ENCODE results near the gene DCBLD1.

DNA sequence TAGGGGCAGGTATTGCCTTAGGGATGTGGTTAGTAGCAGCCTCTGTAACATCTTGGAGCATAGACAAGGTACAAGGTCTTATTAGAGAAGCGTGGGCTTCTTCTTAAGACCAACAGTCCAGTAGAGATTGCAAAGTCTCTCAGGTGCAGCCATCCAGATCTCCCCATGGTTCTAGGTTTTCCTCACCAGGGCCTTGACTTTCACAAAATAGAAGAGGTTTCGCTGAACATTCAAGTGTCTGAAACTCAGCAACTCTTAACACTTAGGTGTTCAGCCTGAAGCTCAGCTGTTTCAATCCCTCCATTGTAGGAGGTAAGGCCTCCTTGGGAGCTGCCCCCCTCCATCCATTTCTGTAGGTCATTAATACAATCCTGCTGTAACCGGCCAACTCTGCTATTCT lies 75.5 kb downstream of the DCBLD1 start:
- TF ChIP-seq, protein P1, sequence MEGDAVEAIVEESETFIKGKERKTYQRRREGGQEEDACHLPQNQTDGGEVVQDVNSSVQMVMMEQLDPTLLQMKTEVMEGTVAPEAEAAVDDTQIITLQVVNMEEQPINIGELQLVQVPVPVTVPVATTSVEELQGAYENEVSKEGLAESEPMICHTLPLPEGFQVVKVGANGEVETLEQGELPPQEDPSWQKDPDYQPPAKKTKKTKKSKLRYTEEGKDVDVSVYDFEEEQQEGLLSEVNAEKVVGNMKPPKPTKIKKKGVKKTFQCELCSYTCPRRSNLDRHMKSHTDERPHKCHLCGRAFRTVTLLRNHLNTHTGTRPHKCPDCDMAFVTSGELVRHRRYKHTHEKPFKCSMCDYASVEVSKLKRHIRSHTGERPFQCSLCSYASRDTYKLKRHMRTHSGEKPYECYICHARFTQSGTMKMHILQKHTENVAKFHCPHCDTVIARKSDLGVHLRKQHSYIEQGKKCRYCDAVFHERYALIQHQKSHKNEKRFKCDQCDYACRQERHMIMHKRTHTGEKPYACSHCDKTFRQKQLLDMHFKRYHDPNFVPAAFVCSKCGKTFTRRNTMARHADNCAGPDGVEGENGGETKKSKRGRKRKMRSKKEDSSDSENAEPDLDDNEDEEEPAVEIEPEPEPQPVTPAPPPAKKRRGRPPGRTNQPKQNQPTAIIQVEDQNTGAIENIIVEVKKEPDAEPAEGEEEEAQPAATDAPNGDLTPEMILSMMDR (IDR thresholded peaks at IDR 0.05; ENCODE audit: insufficient read depth, low read length, poor library complexity, severe bottlenecking), result no peak
- TF ChIP-seq EZH2phosphoT487 (conservative IDR thresholded peaks at IDR 0.05; ENCODE audit: low read length), result no peak
